OCI-LY7 (cell line): ENCODE measurements around the gene PAGE3.

ENCODE experiments used
- CTCF ChIP-seq: fragments of 200-600 bp; sonication (generic); conservative IDR thresholded peaks from 2 replicates; pipeline ENCODE4 v1.5.1; 2014; ENCODE audit warnings: mild to moderate bottlenecking, antibody characterized with exemption, low read length, moderate library complexity, mixed read lengths
- EZH2phosphoT487 ChIP-seq: fragments of 200-600 bp; sonication (generic); IDR thresholded peaks from 2 replicates; pipeline ENCODE4 v1.6.1; 2018; ENCODE audit warnings: low read depth, borderline replicate concordance, mild to moderate bottlenecking, mixed run types, antibody characterized with exemption, low read length, moderate library complexity, mixed read lengths

GRCh38 chrX:55220119-55220794, 44.5 kb downstream of the PAGE3 start, which contains the start of gene PAGE5:
- TF ChIP-seq CTCF = no peak
- TF ChIP-seq EZH2phosphoT487 = no peak
